ENCODE measurements around the gene HJURP.

Gene HJURP

GRCh38 chr2:233857511-233858141 is 3.3 kb upstream of the HJURP start:
- no peak for DNase-seq (ENCODE audit: low spot score)
- in situ Hi-C loops (cut with MboI; ENCODE audit: low sequenced_read_pairs, unreplicated experiment), result no loop called here
- peak; percentile 72 for TF ChIP-seq CTCF (IDR thresholded peaks at IDR 0.05; ENCODE audit: borderline replicate concordance, control extremely low read depth, extremely low read depth, insufficient read depth, missing control alignments)

- TF ChIP-seq CTCF (IDR thresholded peaks at IDR 0.05; ENCODE audit: borderline replicate concordance, control extremely low read depth, extremely low read depth, insufficient read depth, missing control alignments), result no peak
- DNase-seq (ENCODE audit: low spot score), result no peak
- in situ Hi-C loops (cut with MboI; ENCODE audit: low sequenced_read_pairs, unreplicated experiment), result no loop called here
Observed at GRCh38 chr2:233856184-233856583, 1.8 kb upstream of the HJURP start.

- in situ Hi-C loops (cut with MboI; ENCODE audit: low sequenced_read_pairs, unreplicated experiment), result no loop called here
- no peak for TF ChIP-seq CTCF (IDR thresholded peaks at IDR 0.05; ENCODE audit: borderline replicate concordance, control extremely low read depth, extremely low read depth, insufficient read depth, missing control alignments)
- DNase-seq (ENCODE audit: low spot score), result no peak
Observed at GRCh38 chr2:233855345-233855744, 1.0 kb upstream of the HJURP start.

GRCh38 chr2:233853883-233854240 is 473 bp downstream of the HJURP start:
- TF ChIP-seq CTCF (IDR thresholded peaks at IDR 0.05; ENCODE audit: borderline replicate concordance, control extremely low read depth, extremely low read depth, insufficient read depth, missing control alignments), result no peak
- DNase-seq (ENCODE audit: low spot score), result no peak
- in situ Hi-C loops (cut with MboI; ENCODE audit: low sequenced_read_pairs, unreplicated experiment), result no loop called here

- DNase-seq (ENCODE audit: low spot score), result no peak
- in situ Hi-C loops (cut with MboI; ENCODE audit: low sequenced_read_pairs, unreplicated experiment), result no loop called here
- TF ChIP-seq CTCF (IDR thresholded peaks at IDR 0.05; ENCODE audit: borderline replicate concordance, control extremely low read depth, extremely low read depth, insufficient read depth, missing control alignments), result no peak
Observed at GRCh38 chr2:233853353-233853752, 982 bp downstream of the HJURP start.

- in situ Hi-C loops (cut with MboI; ENCODE audit: low sequenced_read_pairs, unreplicated experiment), result no loop called here
- TF ChIP-seq CTCF (IDR thresholded peaks at IDR 0.05; ENCODE audit: borderline replicate concordance, control extremely low read depth, extremely low read depth, insufficient read depth, missing control alignments), result no peak
- DNase-seq (ENCODE audit: low spot score), result no peak
Observed at GRCh38 chr2:233852056-233852455, 2.3 kb downstream of the HJURP start.

Measured in GM13976 (cell line).